CD14-positive monocyte (primary cell): ENCODE results near the gene DBF4. TPM values are rescaled to one million over a fixed set of nuclear protein-coding genes. Genes with fewer than 3 reads are reported as not detected.
"Not testable (repeated sequence)": the region's sequence is repeated elsewhere in the genome, so short reads cannot be mapped to it uniquely, and the experiment has no call there.

Experiments used
- DNase-seq, 3 donors: peaks; one replicate each; pipeline ENCODE4 v3.0.0-alpha.2; 2011 to 2022
- H2AFZ ChIP-seq: 2 replicates; pipeline ENCODE4 v1.6.0; 2012; ENCODE audit warnings: mild to moderate bottlenecking, low read depth, low read length, inconsistent platforms; ENCODE audit not compliant: insufficient read depth, poor library complexity, severe bottlenecking
- H3K27ac ChIP-seq, 2 donors: 1 replicate in 1 of 2; 2 replicates in 1 of 2; pipeline ENCODE4 v1.5.1; 2012 to 2013; ENCODE audit warnings: low read length in 2 of 2, control low read depth in 1 of 2, inconsistent platforms in 1 of 2, low read depth in 1 of 2, mild to moderate bottlenecking in 1 of 2
- H3K27me3 ChIP-seq, 2 donors: one replicate each; pipeline versions ENCODE4 v1.6.0 to v1.6.1; 2011 to 2013; ENCODE audit warnings: low read length in 2 of 2; ENCODE audit not compliant: control insufficient read depth in 2 of 2, insufficient read depth in 2 of 2
- H3K36me3 ChIP-seq, 2 donors: replicated peaks in 1 of 2; 1 replicate in 1 of 2; 2 replicates in 1 of 2; pipeline versions ENCODE4 v1.5.1 to v1.6.1; 2012 to 2013; ENCODE audit warnings: low read length in 2 of 2, control low read depth in 1 of 2, inconsistent platforms in 1 of 2, mild to moderate bottlenecking in 1 of 2; ENCODE audit not compliant: insufficient read depth in 2 of 2, control insufficient read depth in 1 of 2
- H3K4me1 ChIP-seq, 2 donors: 1 replicate in 1 of 2; 2 replicates in 1 of 2; pipeline versions ENCODE4 v1.5.1 to v1.6.1; 2012 to 2013; ENCODE audit warnings: low read length in 2 of 2, control low read depth in 1 of 2, inconsistent platforms in 1 of 2, mild to moderate bottlenecking in 1 of 2, moderate library complexity in 1 of 2; ENCODE audit not compliant: insufficient read depth in 2 of 2, control insufficient read depth in 1 of 2
- H3K4me2 ChIP-seq: replicated peaks from 2 replicates; pipeline ENCODE3; 2012; ENCODE audit warnings: low read length, moderate library complexity, mild to moderate bottlenecking; ENCODE audit not compliant: poor library complexity, severe bottlenecking; ENCODE audit errors: extremely low read depth
- H3K4me3 ChIP-seq, 3 experiments: fragments of 200-600 bp in 1 of 3; sonication (generic) in 1 of 3; replicated peaks in 1 of 3; 1 replicate in 2 of 3; 2 replicates in 1 of 3; pipeline ENCODE4 v1.5.1; 2011 to 2013; ENCODE audit warnings: low read length in 3 of 3, mild to moderate bottlenecking in 3 of 3, control low read depth in 2 of 3, low read depth in 2 of 3, inconsistent platforms in 1 of 3, moderate library complexity in 1 of 3
- H3K79me2 ChIP-seq: 2 replicates; pipeline ENCODE4 v1.6.0; 2012; ENCODE audit warnings: mild to moderate bottlenecking, control low read depth, inconsistent platforms, low read length, moderate library complexity; ENCODE audit not compliant: insufficient read depth
- H3K9ac ChIP-seq: 2 replicates; pipeline ENCODE4 v1.6.0; 2017; ENCODE audit warnings: low read length, mild to moderate bottlenecking; ENCODE audit not compliant: insufficient read depth, poor library complexity, severe bottlenecking
- H3K9me3 ChIP-seq, 2 donors: replicated peaks in 1 of 2; 1 replicate in 1 of 2; 2 replicates in 1 of 2; pipeline versions ENCODE4 v1.5.1 to v1.6.1; 2012 to 2013; ENCODE audit warnings: low read length in 2 of 2, control low read depth in 1 of 2; ENCODE audit not compliant: control insufficient read depth in 1 of 2, insufficient read depth in 1 of 2
- H4K20me1 ChIP-seq: 2 replicates; pipeline ENCODE4 v1.6.0; 2012; ENCODE audit warnings: mild to moderate bottlenecking, low read length, control low read depth, moderate library complexity; ENCODE audit not compliant: insufficient read depth
- H3K27ac Mint-ChIP-seq, 7 donors: one replicate each; pipeline ENCODE4 v1.8.0; 2020; ENCODE audit warnings: mild to moderate bottlenecking in 7 of 7, mixed read lengths in 7 of 7, moderate library complexity in 6 of 7, inconsistent platforms in 2 of 7
- H3K27me3 Mint-ChIP-seq, 3 donors: one replicate each; pipeline ENCODE4 v1.8.0; 2021 to 2022; ENCODE audit warnings: low read depth in 3 of 3, mild to moderate bottlenecking in 3 of 3, mixed read lengths in 3 of 3, moderate library complexity in 3 of 3, inconsistent platforms in 1 of 3
- H3K36me3 Mint-ChIP-seq, 2 donors: one replicate each; pipeline ENCODE4 v1.8.0; 2020; ENCODE audit warnings: mixed read lengths in 2 of 2, inconsistent platforms in 1 of 2, mild to moderate bottlenecking in 1 of 2
- H3K4me1 Mint-ChIP-seq: one replicate; pipeline ENCODE4 v1.8.0; 2020; ENCODE audit warnings: mild to moderate bottlenecking, mixed read lengths
- H3K4me3 Mint-ChIP-seq, 2 donors: one replicate each; pipeline ENCODE4 v1.8.0; 2020; ENCODE audit warnings: mild to moderate bottlenecking in 2 of 2, mixed read lengths in 2 of 2, moderate library complexity in 1 of 2
- H3K9me3 Mint-ChIP-seq, 7 donors: one replicate each; pipeline ENCODE4 v1.8.0; 2020 to 2022; ENCODE audit warnings: mixed read lengths in 7 of 7, mild to moderate bottlenecking in 6 of 7, moderate library complexity in 6 of 7, inconsistent platforms in 2 of 7
- CTCF ChIP-seq: fragments of 200-600 bp; IDR thresholded peaks from one replicate; pipeline ENCODE4 v1.8.0; 2022; ENCODE audit warnings: antibody characterized with exemption, mild to moderate bottlenecking
- WGBS: methylation state at CpG from one replicate; pipeline ENCODE4 v1.1.5; 2013; ENCODE audit warnings: missing lambda C conversion rate; ENCODE audit not compliant: insufficient coverage; 5-methylcytosine and 5-hydroxymethylcytosine counted together
- intact Hi-C, 2 donors: fragments of 100-400 bp; cut with micrococcal nuclease; formaldehyde crosslinking; loops; one replicate each; pipeline versions ENCODE4 v1.15.0 to v1.15.1; 2023
- polyA plus RNA-seq, 3 donors: library from polyadenylated mRNA; depleted of rRNA in 1 of 3; unstranded in 2 of 3; stranded (reverse) in 1 of 3; fragments of 300-500 nt in 2 of 3; fragments of >200 nt in 1 of 3; fragmentation: Illumina TruSeq in 2 of 3; gene quantifications; 1 replicate in 2 of 3; 2 replicates in 1 of 3; pipeline ENCODE4 v1.2.3, GENCODE V29; 2012 to 2021

DBF4 gene
- polyA plus RNA-seq, 3 donors, result 2.6 to 7.3 (median 6.7) TPM

- H3K27me3 ChIP-seq, H3K9ac ChIP-seq, intact Hi-C loops, H3K4me2 ChIP-seq, H3K27me3 Mint-ChIP-seq, H3K4me3 Mint-ChIP-seq, H3K9me3 ChIP-seq, H2AFZ ChIP-seq, DNase-seq, H3K27ac ChIP-seq, H3K4me1 ChIP-seq, H4K20me1 ChIP-seq, H3K79me2 ChIP-seq, H3K9me3 Mint-ChIP-seq, H3K4me1 Mint-ChIP-seq, H3K4me3 ChIP-seq: not testable (repeated sequence)
- Mint-ChIP-seq H3K36me3 (peaks cover 27 to 41% of the 10 kb centered on the region in 2 donors), H3K27ac (peak overlapping the region in 1 of 7 donors; percentile 10)
- H3K36me3 ChIP-seq, result peaks cover 18 to 39% of the 10 kb centered on the region in 2 donors
- no CpG with 5 or more reads among the region's 4 CpGs for WGBS
Measured at GRCh38 chr7:87908814-87909213, 32.5 kb downstream of the DBF4 start.

- H3K9ac ChIP-seq, result no peak overlapping the region
Measured at GRCh38 chr7:87912121-87912520, 35.8 kb downstream of the DBF4 start.

More at GRCh38 chr7:87912121-87912520, 35.8 kb downstream of the DBF4 start:
- no peak overlapping the region for H2AFZ ChIP-seq
- Mint-ChIP-seq H3K4me1 (peaks cover 10% of the 10 kb centered on the region), H3K36me3 (peaks cover 10 to 15% of the 10 kb centered on the region in 2 donors), H3K27me3 (no peaks in the 10 kb centered on the region), H3K9me3 (peaks cover 0 to 3% (median 0%) of the 10 kb centered on the region in 7 donors), H3K4me3 (no peak overlapping the region), H3K27ac (no peak overlapping the region)
- H4K20me1 ChIP-seq, result no peaks in the 10 kb centered on the region
- H3K4me3 ChIP-seq, result no peak overlapping the region
- H3K4me1 ChIP-seq, result peaks cover 7% of the 10 kb centered on the region in 2 donors
- no peaks in the 10 kb centered on the region for H3K27me3 ChIP-seq
- no peak overlapping the region for H3K4me2 ChIP-seq
- H3K79me2 ChIP-seq, result no peaks in the 10 kb centered on the region
- WGBS, result no CpG with 5 or more reads among the region's 4 CpGs
- no peak overlapping the region for H3K27ac ChIP-seq
- H3K9me3 ChIP-seq, result no peaks in the 10 kb centered on the region
- peak in 1 of 3 donors; percentile 12 for DNase-seq
- intact Hi-C loops, result no loop called here
- peaks cover 3 to 18% of the 10 kb centered on the region in 2 donors for H3K36me3 ChIP-seq
- no peak for TF ChIP-seq CTCF
